Psoas muscle (tissue), 8 donors: ENCODE measurements around the gene GRK5. TPM values are rescaled to one million over a fixed set of nuclear protein-coding genes. Genes with fewer than 3 reads are reported as not detected.

Experiments
- ATAC-seq, 4 donors: fragments of 200-7000 bp; cut with Tn5 transposase; one replicate each; pipeline ENCODE4 v1.9.1; 2020; ENCODE audit warnings: moderate library complexity in 3 of 4, mild to moderate bottlenecking in 2 of 4
- DNase-seq, 2 donors: peaks; one replicate each; pipeline ENCODE4 v3.0.0-alpha.2; 2020
- H3K27ac ChIP-seq: fragments of 200-600 bp; one replicate; pipeline ENCODE4 v1.8.0; 2022
- H3K27me3 ChIP-seq, 3 donors: fragments of 200-600 bp in 1 of 3; one replicate each; pipeline versions ENCODE4 v1.6.1 to v1.8.0; 2013 to 2022; ENCODE audit warnings: low read length in 2 of 3, mild to moderate bottlenecking in 2 of 3, moderate library complexity in 1 of 3; ENCODE audit not compliant: insufficient read depth in 3 of 3
- H3K36me3 ChIP-seq, 2 donors: fragments of 200-600 bp in 1 of 2; one replicate each; pipeline versions ENCODE4 v1.6.1 to v1.8.0; 2013 to 2022; ENCODE audit warnings: low read depth in 1 of 2, mild to moderate bottlenecking in 1 of 2, moderate library complexity in 1 of 2; ENCODE audit not compliant: insufficient read depth in 1 of 2
- H3K4me1 ChIP-seq: fragments of 200-600 bp; one replicate; pipeline ENCODE4 v1.8.0; 2022
- H3K4me3 ChIP-seq: fragments of 200-600 bp; one replicate; pipeline ENCODE4 v1.8.0; 2022; ENCODE audit warnings: mild to moderate bottlenecking
- H3K9me3 ChIP-seq: fragments of 200-600 bp; one replicate; pipeline ENCODE4 v1.8.0; 2022
- CTCF ChIP-seq: fragments of 200-600 bp; IDR thresholded peaks from one replicate; pipeline ENCODE4 v1.8.0; 2022; ENCODE audit warnings: antibody characterized with exemption
- WGBS, 3 donors: extraction: QIAGEN DNeasy Blood & Tissue Kit; methylation state at CpG; one replicate each; pipeline versions ENCODE4 v1.1.6 to v1.1.7; 2013; 5-methylcytosine and 5-hydroxymethylcytosine counted together
- intact Hi-C, 2 donors: fragments of 100-400 bp; cut with DNase I; formaldehyde crosslinking; loops; one replicate each; pipeline versions ENCODE4 v1.11.0 to v1.14.2; 2022
- polyA plus RNA-seq, 3 donors: library from polyadenylated mRNA; stranded (reverse); fragments of 200-250 nt; gene quantifications; one replicate each; pipeline ENCODE4 v1.2.3, GENCODE V29; 2013
- total RNA-seq, 4 donors: library from RNA; stranded (reverse); fragmentation: NEBNext Ultra II Directional in 2 of 4; extraction: Animal tissue kit (Norgen Biotek cat#: 25700) in 2 of 4; gene quantifications; one replicate each; pipeline versions ENCODE4 v1.2.1 to v1.2.4, GENCODE V29; 2021 to 2023
- donor health status: healthy with polysubstance abuse.
- donor health status: DM: no; HTN: no; CAD: no; lungs with moderate emphysema.
- donor health status: Bipolar disorder and iron deficiency.
- donor health status: healthy.
- donor health status: DM: yes; HTN: yes; CAD: no.
- donor health status: DM: no; HTN: no; CAD: no.
- donor health status: DM: no; HTN: no; CAD: no.
- donor health status: DM: yes; HTN: yes; CAD: no.

GRK5 gene
- total and polyA plus RNA-seq, 7 donors: 7.0 to 15.5 (median 8.0) TPM

GRCh38 chr10:119407254-119407777 lies 199.9 kb downstream of the GRK5 start:
- H3K27ac ChIP-seq: peak overlapping the region; percentile 60
- DNase-seq: no peak
- 76 to 86% (median 77%) methylated on average over 5 of the region's 5 CpGs for WGBS, 3 donors

GRCh38 chr10:119408072-119408471 lies 200.7 kb downstream of the GRK5 start:
- Histone ChIP-seq H3K27ac (peak overlapping the region; percentile 63), H3K9me3 (no peaks in the 10 kb centered on the region), H3K4me3 (no peak overlapping the region), H3K27me3 (no peaks in the 10 kb centered on the region), H3K4me1 (peaks cover 9% of the 10 kb centered on the region), H3K36me3 (no peaks in the 10 kb centered on the region)
- TF ChIP-seq CTCF: no peak
- intact Hi-C loops: no loop called here
- 90 to 95% (median 93%) methylated on average over 4 of the region's 4 CpGs for WGBS, 3 donors
- ATAC-seq (no peak), DNase-seq (no peak)

More at GRCh38 chr10:119407254-119407777, 199.9 kb downstream of the GRK5 start:
- Histone ChIP-seq H3K36me3 (no peaks in the 10 kb centered on the region), H3K27me3 (no peaks in the 10 kb centered on the region), H3K4me1 (peaks cover 9% of the 10 kb centered on the region), H3K9me3 (no peaks in the 10 kb centered on the region), H3K4me3 (no peak overlapping the region)
- no peak for TF ChIP-seq CTCF
- intact Hi-C loops: no loop called here
- no peak for ATAC-seq

- no peak for TF ChIP-seq CTCF
- Histone ChIP-seq H3K9me3 (no peaks in the 10 kb centered on the region), H3K27ac (peak overlapping the region; percentile 63), H3K27me3 (no peaks in the 10 kb centered on the region), H3K36me3 (no peaks in the 10 kb centered on the region), H3K4me1 (peaks cover 9% of the 10 kb centered on the region), H3K4me3 (no peak overlapping the region)
- no peak for DNase-seq
- peak in 1 of 4 donors; percentile 13 for ATAC-seq
- WGBS, 3 donors: 72 to 83% (median 79%) methylated on average over 14 of the region's 14 CpGs
- intact Hi-C loops: no loop called here
Observed at GRCh38 chr10:119408969-119409371, 201.6 kb downstream of the GRK5 start.

- Histone ChIP-seq H3K27ac (peak overlapping the region; percentile 63), H3K4me3 (no peak overlapping the region), H3K9me3 (no peaks in the 10 kb centered on the region), H3K36me3 (no peaks in the 10 kb centered on the region), H3K27me3 (no peaks in the 10 kb centered on the region), H3K4me1 (peaks cover 9% of the 10 kb centered on the region)
- 76 to 86% (median 79%) methylated on average over 5 of the region's 5 CpGs for WGBS, 3 donors
- ATAC-seq: no peak
- DNase-seq: no peak
- intact Hi-C loops: no loop called here
- no peak for TF ChIP-seq CTCF
Observed at GRCh38 chr10:119409385-119409784, 202.0 kb downstream of the GRK5 start.

GRCh38 chr10:119409906-119410305 lies 202.5 kb downstream of the GRK5 start:
- no peak overlapping the region for H3K4me3 ChIP-seq
- peaks cover 9% of the 10 kb centered on the region for H3K4me1 ChIP-seq
- peak in 3 of 4 donors; percentile 45 to 62 (median 53) for ATAC-seq

More at GRCh38 chr10:119409906-119410305, 202.5 kb downstream of the GRK5 start:
- no peak for TF ChIP-seq CTCF
- H3K9me3 ChIP-seq: no peaks in the 10 kb centered on the region
- peak; percentile 65 to 87 for DNase-seq
- H3K36me3 ChIP-seq: no peaks in the 10 kb centered on the region
- WGBS, 3 donors: 65 to 72% (median 66%) methylated on average over 18 of the region's 18 CpGs
- H3K27me3 ChIP-seq: no peaks in the 10 kb centered on the region
- intact Hi-C loops: loop anchor here in 1 of 2 donors (5.0 kb wide), 1 partner anchor 153 kb away; no protein-coding TSS in a partner anchor
- peak overlapping the region; percentile 63 for H3K27ac ChIP-seq
